ENCODE results near the gene COPB2.
A peak's percentile ranks its signal among the peaks of the same experiment; 100 is the strongest.
"Not testable (repeated sequence)": the region's sequence is repeated elsewhere in the genome, so short reads cannot be mapped to it uniquely, and the experiment has no call there.

Gene COPB2

DNA sequence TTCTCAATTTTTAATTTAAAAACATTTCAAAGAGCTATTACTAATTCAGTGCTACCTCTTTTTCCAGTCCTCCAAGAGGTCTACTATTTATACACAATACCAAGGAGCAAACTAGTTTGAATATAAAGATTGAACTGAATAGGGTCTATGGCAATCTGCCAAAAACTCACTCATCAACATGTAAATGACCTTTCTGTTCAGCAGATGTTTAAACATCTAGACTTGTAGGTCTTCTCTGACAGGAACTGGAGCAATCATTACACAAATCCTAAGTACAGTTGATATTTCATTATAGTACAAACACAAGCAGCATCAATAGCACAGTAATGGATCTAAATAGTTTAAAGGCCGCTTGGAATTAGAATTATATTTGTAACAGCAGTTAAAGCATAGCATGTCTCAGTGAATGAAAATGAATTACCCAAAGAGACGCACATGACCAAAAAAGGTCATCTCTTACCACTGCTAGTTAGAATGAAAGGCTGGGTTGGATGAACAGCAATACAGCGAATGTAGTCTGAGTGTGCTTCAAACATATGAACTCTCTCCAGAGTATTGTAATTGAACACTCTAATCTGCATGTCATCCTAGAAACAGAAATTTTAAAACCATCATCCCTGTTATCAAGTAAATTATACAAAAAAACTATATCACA lies 10.7 kb downstream of the COPB2 start:
- DNase-seq (ENCODE audit: low read depth), result no peak

DNA sequence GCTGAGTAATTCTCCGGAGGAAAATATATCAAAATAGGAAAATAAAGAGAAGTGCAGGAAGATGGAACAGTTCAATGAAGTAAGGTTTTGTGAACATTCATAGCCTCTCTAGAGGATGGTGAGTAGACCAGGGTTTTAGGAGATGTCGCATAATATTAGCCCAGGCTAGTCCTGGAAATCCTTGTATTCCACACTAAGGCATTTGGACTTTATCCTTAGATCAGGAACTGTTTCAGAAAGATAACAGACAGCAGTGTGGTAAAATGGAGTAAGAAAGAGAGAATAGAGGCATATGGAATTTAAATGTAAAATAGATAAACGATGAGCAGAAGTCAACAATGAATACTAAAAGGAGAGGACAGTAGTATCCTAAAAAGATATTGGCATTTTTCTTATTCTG lies 12.1 kb downstream of the COPB2 start:
- DNase-seq (ENCODE audit: low read depth), result no peak

DNA sequence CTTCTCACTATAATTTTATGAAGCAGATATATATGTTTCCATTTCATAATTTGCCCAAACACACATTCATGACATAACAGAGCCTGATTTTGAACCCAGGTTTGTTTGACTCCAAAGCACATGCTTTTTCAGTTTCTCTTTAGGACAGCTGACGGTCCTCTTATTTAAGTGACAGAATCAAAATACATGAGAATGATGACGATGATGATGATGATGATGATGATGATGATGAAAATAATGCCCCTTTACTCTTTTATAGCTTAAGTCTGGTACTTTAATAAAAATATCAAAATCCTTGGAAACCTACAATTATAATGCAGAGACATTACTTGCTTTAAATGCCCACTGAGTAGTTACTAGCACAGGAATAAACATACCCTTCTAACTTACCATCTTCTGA lies 15.3 kb downstream of the COPB2 start:
- DNase-seq (ENCODE audit: low read depth), result no peak

DNA sequence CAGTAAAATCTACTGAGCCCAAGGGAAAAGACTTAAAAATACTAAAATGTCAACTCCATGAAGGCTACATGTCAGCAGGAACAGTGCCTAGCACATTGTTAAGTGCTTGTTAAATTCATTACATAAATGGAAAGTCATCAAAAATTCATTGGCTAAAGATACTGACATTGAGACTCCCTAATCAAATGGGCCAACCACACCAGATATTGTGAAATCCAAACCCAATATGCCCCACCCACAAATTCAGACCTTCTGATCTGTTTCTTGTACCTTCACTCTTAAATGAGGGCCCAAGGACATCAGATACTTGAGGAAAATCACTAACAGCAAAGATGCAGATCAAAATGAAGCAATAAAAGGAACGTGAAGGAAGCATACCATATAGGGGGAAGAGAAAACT lies 24.9 kb downstream of the COPB2 start:
- DNase-seq (ENCODE audit: low read depth), result no peak

DNA sequence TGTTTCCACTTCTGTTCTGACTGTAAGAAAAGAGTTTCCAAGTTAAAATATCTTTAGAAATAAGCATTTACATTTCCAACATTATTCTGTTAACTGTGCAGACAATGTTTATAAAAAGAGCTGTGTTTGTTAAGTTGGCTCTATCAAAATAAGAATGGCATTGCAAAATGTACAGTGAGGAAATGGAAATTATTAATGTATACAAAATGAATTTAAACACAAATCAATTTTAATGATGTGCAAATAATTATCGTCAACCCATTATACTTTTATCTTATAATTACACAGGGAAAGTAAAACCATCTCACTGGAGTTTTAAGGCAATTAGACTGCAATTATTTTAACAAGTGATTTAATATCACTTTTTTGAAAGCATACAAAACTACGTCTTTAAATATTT lies 28.2 kb downstream of the COPB2 start:
- no peak for DNase-seq (ENCODE audit: low read depth)

DNA sequence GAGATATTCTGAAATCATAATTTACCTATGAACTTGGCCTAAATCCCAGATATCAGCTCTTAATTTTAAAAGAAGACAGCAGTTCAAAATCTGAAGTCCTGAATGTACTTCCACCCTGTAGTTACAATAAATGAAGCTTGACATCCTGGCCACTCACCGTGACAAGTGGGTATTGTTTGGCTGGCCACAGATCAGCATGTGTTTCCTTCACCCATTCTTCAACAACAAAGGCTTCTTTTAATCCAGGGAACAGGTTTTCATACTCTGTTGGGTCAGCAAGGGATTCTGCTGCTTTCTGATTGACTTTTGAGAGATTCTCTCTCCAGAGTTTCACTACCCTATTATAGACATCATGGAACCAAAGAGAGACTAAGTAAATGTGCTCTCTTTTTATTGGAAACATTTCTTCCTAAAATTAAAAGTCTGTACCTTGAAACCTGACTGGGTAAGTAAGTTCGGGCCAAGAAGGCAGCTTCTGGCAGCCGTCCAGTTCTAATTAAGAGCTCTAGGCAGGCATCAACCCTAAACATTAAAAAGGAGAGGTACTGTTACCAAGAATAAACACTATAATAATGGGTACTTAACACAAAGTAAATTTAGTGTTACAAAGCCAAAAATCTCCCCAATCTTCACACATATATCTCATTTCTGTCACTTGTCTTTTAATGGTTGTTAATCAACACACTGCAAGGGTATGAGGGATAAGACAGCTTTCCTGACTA lies 30.4 kb downstream of the COPB2 start:
- DNase-seq (ENCODE audit: low read depth), result no peak

DNA sequence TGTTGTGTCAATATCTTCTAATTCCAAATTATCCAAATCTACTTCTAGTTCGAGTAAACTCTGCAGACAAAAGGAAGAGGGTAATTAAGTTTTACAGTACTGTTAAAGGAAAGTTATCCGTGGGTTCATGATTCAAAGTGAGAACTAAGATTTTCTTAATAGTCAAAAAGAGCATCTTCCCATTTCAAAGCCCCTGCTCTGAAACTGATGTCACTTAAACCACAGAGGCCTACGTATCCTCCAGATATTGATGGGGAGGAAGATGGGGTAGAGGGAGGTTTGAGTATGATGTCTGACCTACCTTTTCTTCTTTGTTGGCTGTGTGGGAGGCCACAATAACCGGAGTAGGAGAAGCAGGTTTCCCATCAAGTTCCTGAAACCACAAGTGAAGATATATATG lies 31.5 kb downstream of the COPB2 start:
- DNase-seq (ENCODE audit: low read depth), result no peak

DNA sequence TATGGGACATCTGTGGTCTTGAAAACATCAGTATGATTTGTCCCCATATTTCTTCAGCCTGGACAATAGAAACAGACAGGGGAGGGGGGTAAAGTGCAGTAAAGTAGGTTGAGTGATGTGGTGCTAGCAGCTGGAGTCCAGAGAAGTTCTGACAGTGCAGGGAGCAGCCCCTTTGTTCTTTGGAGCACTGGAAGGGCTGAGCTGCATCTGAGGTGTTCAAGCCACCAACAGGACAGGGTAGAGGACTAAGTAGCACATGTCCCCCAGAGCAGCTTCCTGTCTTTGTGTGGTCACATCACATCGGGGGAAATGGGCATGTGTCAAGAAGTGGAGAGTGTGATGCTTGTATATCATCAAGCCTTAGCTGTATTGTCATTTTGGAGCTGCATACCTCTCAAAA lies 33.6 kb downstream of the COPB2 start:
- no peak for DNase-seq (ENCODE audit: low read depth)

DNA sequence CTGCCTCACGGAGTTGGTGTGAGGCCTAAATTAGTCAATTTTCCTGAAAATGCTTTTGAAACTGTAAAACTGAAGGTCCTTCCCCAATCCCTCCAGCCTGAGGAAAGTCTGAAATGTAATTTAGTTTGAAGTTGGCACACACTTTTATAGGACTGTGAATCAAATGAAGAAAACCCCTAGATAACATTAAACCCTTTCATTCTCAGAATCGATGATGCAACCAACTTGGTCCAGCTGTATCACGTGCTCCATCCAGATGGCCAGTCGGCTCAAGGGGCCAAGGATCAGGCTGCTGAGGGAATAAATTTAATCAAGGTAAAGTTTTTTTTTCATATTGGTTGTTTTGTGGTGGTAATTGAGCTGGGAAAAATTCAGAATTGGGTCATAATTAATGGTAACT lies 34.0 kb downstream of the COPB2 start:
- DNase-seq (ENCODE audit: low read depth), result peak; percentile 41

DNA sequence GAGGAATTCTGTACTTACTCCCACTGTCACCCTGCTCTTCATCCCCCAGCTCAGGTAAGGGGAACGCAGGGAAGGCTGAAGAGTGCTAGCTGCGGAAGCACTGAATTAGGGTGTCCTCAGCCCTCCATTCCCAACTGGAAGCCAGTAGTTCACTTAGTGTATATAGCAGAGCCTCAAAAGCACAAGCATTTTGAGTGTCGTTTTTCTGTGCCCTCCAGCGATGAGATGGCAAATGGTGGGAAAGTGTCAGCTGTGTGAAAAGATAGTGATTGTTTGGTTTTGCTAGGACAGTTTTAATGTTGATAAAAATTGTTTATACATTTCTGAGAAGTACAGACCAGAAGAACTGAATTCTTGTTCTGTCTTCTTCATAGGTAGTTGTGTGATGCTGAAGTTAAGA lies 34.8 kb downstream of the COPB2 start:
- DNase-seq (ENCODE audit: low read depth), result no peak

DNA sequence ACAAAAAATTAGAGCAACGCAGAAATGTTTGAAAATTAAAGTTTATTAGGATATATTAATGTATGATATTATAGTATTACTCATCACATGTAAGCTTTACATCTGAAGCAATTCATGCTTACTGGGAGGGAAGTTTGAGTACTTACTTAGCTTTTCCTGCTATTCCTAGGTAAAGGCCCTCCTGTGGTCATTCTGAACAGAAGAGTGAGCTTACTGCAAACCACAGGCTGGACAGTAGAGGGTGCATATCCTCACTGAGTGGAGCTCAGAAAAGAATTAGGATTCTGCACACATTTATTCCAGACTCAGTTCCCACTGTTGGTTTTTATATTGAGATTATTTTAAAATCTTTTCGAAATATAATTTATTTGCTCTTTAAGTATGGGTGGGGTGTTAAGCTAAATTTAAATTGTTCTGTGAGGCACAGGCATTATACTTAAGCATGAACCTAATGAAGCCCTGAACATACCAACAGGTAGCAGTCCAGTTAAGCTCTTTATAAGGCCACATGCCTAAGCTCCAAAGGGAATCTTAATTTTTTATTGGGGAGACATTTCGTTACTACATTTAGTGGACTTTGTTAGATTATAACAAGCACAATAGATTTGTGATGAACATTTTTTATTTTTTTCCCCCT lies 35.4 kb downstream of the COPB2 start:
- peak; percentile 27 for DNase-seq (ENCODE audit: low read depth)

DNA sequence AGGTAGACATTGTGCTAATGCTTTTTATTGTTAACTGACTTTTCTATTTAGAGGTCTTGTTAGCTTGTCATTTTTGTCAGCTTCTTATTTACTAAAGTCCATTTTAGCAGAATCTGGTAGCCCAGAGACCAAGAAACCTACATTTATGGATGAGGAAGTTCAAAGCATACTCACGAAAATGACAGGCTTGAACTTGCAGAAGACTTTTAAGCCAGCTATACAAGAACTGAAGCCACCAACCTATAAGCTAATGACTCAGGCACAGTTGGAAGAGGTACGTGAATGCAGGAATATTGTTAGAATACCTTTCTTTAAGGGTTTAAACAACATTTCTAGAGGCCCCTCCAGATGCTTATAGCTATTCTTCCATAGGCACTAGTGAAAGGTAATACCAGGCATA lies 42.7 kb downstream of the COPB2 start:
- DNase-seq (ENCODE audit: low read depth), result no peak

DNA sequence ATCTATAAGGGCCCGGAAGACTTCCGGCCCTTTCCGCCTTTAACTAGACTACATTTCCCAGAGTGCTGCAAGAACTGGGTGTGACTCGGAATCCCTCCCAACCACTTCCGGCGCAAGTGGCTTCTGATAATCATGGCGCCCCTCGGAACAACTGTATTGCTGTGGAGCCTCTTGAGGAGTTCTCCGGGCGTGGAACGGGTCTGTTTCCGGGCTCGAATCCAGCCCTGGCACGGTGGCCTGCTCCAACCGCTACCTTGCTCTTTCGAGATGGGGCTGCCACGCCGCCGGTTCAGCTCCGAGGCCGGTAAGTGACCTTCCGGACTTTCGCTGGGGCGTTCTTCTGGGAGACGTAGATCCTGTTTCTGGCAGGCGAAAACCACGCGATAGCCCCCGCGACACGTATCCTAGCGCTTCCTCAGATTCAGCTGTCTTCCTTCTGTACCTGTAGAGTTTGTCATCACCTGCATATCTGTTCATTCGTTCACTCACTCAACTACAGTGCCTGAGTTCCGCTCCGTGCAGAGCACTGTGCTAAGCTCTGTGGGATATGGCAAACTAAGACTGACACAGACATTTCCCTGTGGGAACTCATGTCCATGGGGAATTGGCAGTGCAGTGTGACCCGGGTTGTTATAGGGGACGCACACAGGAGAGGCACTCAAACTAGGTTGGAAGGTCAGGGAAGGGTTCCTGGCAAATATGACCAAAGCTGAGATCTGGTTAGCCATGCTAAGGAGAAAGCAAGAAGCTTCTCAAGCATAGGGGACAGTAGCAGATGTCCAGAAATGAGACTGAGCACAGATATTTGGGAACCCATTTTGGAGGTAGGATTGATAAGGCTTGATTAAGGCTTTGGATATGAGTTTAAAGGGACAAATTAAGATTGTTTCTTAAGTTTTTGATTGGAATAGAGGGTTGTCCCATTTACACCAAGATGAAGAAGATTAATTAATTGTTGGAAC lies 45.3 kb downstream of the COPB2 start, which contains the start of gene MRPS22:
TSS of gene MRPS22 (plus strand) at position 126 of the 962 bp plus-strand sequence. CDS start at position 133, 7 bp downstream.
- peak; percentile 69 for DNase-seq (ENCODE audit: low read depth)

DNA sequence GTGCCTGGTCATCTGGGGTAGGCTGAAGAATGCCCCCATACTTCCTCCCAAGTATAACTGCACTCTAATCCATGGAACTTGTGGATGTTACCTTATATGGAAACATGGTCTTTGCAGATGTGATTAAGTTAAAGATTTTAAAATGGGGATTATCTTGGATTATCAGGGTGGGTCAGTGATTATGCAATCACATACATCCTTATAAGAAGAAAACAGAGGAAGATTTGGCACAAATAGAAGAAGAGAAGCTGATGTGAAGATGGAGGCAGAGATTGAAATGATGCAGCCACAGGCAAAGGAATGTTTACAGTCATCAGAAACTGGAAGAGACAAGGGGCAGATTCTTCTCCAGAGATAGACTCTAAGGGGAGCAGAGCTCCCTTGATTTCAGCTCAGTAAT lies 47.4 kb downstream of the COPB2 start:
- no peak for DNase-seq (ENCODE audit: low read depth)

DNA sequence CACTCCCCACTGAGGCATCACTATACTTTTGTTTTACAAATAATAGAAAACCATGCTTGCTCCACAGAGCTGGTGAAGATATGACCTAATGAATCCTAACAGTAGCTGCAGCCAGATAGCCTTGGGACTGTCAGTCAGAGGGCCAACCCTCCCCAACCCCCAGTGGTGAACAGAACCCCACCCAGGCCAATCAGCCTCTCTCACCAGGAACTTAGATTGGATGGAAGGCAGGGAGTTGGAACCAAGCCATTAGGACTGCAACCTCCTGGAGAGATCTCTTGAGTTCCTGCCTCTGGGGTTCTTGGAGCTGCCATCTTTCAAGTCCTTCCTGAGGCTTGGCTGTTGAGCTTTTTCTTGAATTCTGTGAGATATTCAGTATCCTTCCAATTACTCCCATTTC lies 48.7 kb downstream of the COPB2 start:
- DNase-seq (ENCODE audit: low read depth), result no peak

DNA sequence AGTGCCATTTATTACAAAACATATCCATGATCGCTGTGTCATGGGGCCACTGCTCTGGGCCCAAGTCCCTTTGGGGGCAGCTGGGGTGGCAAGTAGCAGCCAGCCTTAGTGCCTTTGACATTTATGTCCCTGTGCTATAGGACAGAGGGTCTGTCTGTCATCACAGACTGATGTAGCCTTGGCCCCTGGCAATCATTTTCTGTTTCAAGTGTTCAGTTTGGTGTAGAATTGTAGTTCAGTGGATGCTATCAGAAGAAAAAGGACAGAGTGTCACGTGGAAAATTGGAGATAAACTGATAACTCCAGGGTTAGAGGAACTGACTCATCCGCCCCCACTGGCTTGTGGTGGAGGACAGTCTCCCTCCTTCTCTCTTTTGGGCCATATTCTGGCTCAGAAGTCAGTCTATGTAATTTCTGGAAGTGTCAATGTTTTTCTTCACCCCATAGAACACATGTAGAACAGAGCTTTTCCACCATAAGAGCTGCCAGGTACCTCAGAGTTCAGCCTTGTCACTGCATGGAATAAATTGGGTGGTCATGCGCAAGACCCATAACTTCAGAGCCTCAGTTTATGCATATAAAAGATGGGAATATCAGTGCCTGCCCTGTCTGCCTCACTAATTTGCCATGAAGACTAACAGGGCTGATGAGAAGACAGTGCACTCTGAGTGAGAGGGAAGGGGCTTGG lies 50.1 kb downstream of the COPB2 start:
- DNase-seq (ENCODE audit: low read depth), result no peak

DNA sequence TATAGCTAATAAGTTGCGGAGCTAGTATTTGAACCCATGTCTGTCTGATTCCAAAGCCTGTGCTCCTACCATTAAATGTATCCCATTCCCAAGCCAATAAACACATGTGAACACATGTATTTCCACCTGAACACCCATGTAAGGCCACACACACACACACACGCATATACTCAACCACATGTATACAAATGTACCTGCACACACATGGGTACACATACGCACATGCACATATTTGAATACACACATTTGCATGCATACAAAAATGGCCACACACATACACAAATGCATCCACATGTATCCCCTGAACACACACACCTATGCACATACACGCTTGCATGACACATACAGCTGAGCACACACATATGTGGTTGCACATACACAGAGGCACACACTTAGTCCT lies 51.0 kb downstream of the COPB2 start:
- DNase-seq (ENCODE audit: low read depth), result no peak

DNA sequence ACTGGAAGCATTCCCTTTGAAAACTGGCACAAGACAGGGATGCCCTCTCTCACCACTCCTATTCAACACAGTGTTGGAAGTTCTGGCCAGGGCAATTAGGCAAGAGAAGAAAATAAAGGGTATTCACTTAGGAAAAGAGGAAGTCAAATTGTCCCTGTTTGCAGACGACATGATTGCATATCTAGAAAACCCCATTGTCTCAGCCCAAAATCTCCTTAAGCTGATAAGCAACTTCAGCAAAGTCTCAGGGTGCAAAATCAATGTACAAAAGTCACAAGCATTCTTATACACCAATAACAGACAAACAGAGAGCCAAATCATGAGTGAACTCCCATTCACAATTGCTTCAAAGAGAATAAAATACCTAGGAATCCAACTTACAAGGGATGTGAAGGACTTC lies 54.8 kb downstream of the COPB2 start:
- DNase-seq (ENCODE audit: low read depth), result not testable (repeated sequence)

DNA sequence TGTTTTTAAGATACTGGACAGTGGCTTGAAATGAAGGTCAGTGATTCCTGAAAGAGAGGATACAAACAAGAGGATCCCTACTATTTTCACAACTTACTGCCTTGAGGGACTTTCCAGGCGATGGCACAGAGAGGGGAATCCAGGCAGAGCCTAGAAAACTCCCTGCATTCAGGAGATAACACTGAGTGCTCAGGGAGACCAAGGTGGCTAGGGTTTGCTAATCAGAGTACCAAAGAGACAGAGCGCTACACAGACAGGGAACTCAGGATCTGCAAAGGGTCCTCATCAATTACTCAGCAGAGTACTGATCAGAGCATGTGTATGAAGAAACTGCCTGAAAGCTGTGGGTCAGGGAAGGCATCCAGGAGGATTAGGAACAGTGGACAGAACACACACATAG lies 57.4 kb downstream of the COPB2 start:
- DNase-seq (ENCODE audit: low read depth), result no peak

DNA sequence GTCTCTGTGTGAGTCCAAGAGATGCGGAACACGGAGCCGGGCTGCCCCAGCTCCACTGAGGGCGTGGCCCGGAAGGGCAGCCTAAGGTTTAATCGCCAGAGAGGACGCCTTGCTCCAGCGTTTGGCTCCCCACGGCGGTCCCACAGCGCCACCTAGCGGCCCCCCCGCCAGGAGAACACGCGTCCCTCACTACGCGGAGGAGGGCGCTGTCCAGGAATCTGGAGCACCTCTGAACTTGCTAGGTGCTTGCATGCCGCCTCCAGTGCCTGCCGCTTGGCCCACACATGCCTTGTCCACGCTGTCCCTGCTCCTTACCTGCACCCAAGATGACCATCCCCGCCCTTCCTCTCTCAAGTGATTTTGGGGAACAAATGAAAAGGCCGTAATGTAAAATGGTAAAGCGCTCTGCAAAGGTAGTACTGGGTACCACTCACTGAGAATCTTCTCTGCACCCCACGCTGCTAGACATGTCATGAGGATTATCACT lies 60.0 kb downstream of the COPB2 start:
- DNase-seq (ENCODE audit: low read depth), result peak; percentile 68

DNA sequence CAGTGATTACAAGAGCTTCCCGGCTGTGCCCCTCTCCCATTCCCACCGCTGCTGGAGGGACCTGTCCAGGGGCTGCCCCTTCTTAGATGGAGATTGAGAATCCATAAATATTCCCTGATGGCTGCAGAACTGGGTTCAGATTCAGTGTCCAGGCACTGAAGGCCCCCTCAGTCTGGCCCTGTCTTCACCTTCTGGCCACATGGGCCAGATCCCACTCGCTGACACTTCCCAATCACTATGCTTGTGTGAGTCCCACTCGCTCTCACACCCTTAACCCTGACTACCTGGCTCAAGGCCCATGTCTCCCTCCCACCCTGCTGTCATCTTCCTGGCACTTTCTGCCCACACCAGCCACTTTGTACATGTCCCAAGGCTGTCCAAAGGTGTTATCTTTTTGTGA lies 61.1 kb downstream of the COPB2 start:
- no peak for DNase-seq (ENCODE audit: low read depth)
